Esophagus muscularis mucosa (tissue), 4 donors: ENCODE measurements around the gene WFDC8. TPM values are rescaled to one million over a fixed set of nuclear protein-coding genes. Genes with fewer than 3 reads are reported as not detected.

Experiments
- DNase-seq: peaks from one replicate; pipeline ENCODE4 v3.0.0-alpha.2; 2017; ENCODE audit errors: extremely low spot score
- H3K27ac ChIP-seq, 4 donors: fragments of 200-600 bp; sonication (generic); replicated peaks in 1 of 4; 1 replicate in 3 of 4; 2 replicates in 1 of 4; pipeline ENCODE4 v1.5.1; 2016 to 2019; ENCODE audit warnings: mild to moderate bottlenecking in 1 of 4
- H3K27me3 ChIP-seq, 4 donors: fragments of 200-600 bp; sonication (generic); one replicate each; pipeline versions ENCODE4 v1.5.1 to v1.6.0; 2016 to 2019
- H3K36me3 ChIP-seq, 4 donors: fragments of 200-600 bp; sonication (generic); one replicate each; pipeline ENCODE4 v1.5.1; 2016 to 2019
- H3K4me1 ChIP-seq, 4 donors: fragments of 200-600 bp; sonication (generic); one replicate each; pipeline ENCODE4 v1.5.1; 2016 to 2019
- H3K4me3 ChIP-seq, 4 donors: fragments of 200-600 bp; sonication (generic); 1 replicate in 2 of 4; 2 replicates in 2 of 4; pipeline ENCODE4 v1.5.1; 2016 to 2019; ENCODE audit warnings: mild to moderate bottlenecking in 4 of 4, moderate library complexity in 1 of 4
- H3K9me3 ChIP-seq, 4 donors: fragments of 200-600 bp; sonication (generic); 1 replicate in 3 of 4; 2 replicates in 1 of 4; pipeline ENCODE4 v1.5.1; 2016 to 2019
- CTCF ChIP-seq, 3 experiments: fragments of 200-600 bp in 2 of 3; fragments of 450-650 bp in 1 of 3; sonication (generic) in 2 of 3; IDR thresholded peaks; one replicate each; pipeline ENCODE4 v1.5.1; 2017 to 2019; ENCODE audit warnings: antibody characterized with exemption in 3 of 3, mild to moderate bottlenecking in 2 of 3, moderate library complexity in 1 of 3
- EP300 ChIP-seq: sonication (generic); formaldehyde crosslinking; IDR thresholded peaks from one replicate; pipeline ENCODE4 v1.6.1; 2017; ENCODE audit warnings: antibody characterized with exemption
- POLR2A ChIP-seq: fragments of 450-650 bp; IDR thresholded peaks from one replicate; pipeline ENCODE4 v1.6.1; 2017; ENCODE audit warnings: antibody characterized with exemption, moderate library complexity, mild to moderate bottlenecking, low read depth
- POLR2AphosphoS5 ChIP-seq, 2 donors: sonication (generic); formaldehyde crosslinking; IDR thresholded peaks; one replicate each; pipeline ENCODE4 v1.6.1; 2017; ENCODE audit warnings: antibody characterized with exemption in 2 of 2
- WGBS: methylation state at CpG from one replicate; pipeline ENCODE4 v1.1.5; 2018; 5-methylcytosine and 5-hydroxymethylcytosine counted together
- intact Hi-C: fragments of 100-400 bp; cut with DNase I; formaldehyde crosslinking; loops from one replicate; pipeline ENCODE4 v1.15.1; 2023
- total RNA-seq, 4 donors: library from RNA; depleted of rRNA; stranded (reverse); fragments of >200 nt; gene quantifications; one replicate each; pipeline versions ENCODE4 v1.1.0 to v1.2.1, GENCODE V29; 2016

The WFDC8 gene
- total RNA-seq, 4 donors from 2014 or later = not detected

- H3K27ac ChIP-seq = no peak overlapping the region
- no peak overlapping the region for H3K4me3 ChIP-seq
- H3K36me3 ChIP-seq = no peaks in the 10 kb centered on the region
- DNase-seq = no peak
- TF ChIP-seq POLR2AphosphoS5 (IDR thresholded peaks at IDR 0.05) (no peak), POLR2A (no peak), EP300 (no peak), CTCF (IDR thresholded peaks at IDR 0.05) (no peak)
- intact Hi-C loops = no loop called here
- peaks cover 0 to 10% (median 0%) of the 10 kb centered on the region in 4 donors for H3K27me3 ChIP-seq
- peaks cover 0 to 3% (median under 1%) of the 10 kb centered on the region in 4 donors for H3K9me3 ChIP-seq
- no peaks in the 10 kb centered on the region for H3K4me1 ChIP-seq
These were observed 33.2 kb upstream of the WFDC8 start for GRCh38 chr20:45612314-45612713.

- intact Hi-C loops = no loop called here
- Histone ChIP-seq H3K9me3 (peaks cover 0 to 12% (median 10%) of the 10 kb centered on the region in 4 donors), H3K27me3 (peaks cover 0 to 10% (median 0%) of the 10 kb centered on the region in 4 donors), H3K27ac (no peak overlapping the region), H3K4me3 (no peak overlapping the region), H3K36me3 (no peaks in the 10 kb centered on the region), H3K4me1 (no peaks in the 10 kb centered on the region)
- 55% methylated on average over 4 of the region's 4 CpGs for WGBS
- peak; percentile 74 for DNase-seq
- TF ChIP-seq CTCF (IDR thresholded peaks at IDR 0.05) (no peak), EP300 (no peak), POLR2A (no peak), POLR2AphosphoS5 (IDR thresholded peaks at IDR 0.05) (no peak)
These were observed 32.0 kb upstream of the WFDC8 start for GRCh38 chr20:45611054-45611453.

GRCh38 chr20:45607810-45608209 is 28.7 kb upstream of the WFDC8 start:
- TF ChIP-seq EP300 = no peak
- TF ChIP-seq POLR2AphosphoS5 (IDR thresholded peaks at IDR 0.05) = no peak
- TF ChIP-seq CTCF (IDR thresholded peaks at IDR 0.05) = no peak
- TF ChIP-seq POLR2A = no peak
- H3K4me3 ChIP-seq = no peak overlapping the region
- 93% methylated on average over 1 of the region's 1 CpG for WGBS
- peaks cover 0 to 10% (median 0%) of the 10 kb centered on the region in 4 donors for H3K27me3 ChIP-seq
- H3K36me3 ChIP-seq = no peaks in the 10 kb centered on the region
- intact Hi-C loops = no loop called here
- DNase-seq = peak; percentile 39
- H3K4me1 ChIP-seq = no peaks in the 10 kb centered on the region
- peaks cover 0 to 22% (median 18%) of the 10 kb centered on the region in 4 donors for H3K9me3 ChIP-seq
- H3K27ac ChIP-seq = no peak overlapping the region

- Histone ChIP-seq H3K4me1 (no peaks in the 10 kb centered on the region), H3K27ac (no peak overlapping the region), H3K36me3 (no peaks in the 10 kb centered on the region), H3K9me3 (peaks cover 0 to 7% (median 0%) of the 10 kb centered on the region in 4 donors), H3K27me3 (peaks cover 0 to 36% (median 0%) of the 10 kb centered on the region in 4 donors), H3K4me3 (no peak overlapping the region)
- intact Hi-C loops = no loop called here
- peak; percentile 42 for DNase-seq
- 0% methylated on average over 1 of the region's 1 CpG for WGBS
- no peak for TF ChIP-seq POLR2A
- no peak for TF ChIP-seq POLR2AphosphoS5 (IDR thresholded peaks at IDR 0.05)
- no peak for TF ChIP-seq CTCF (IDR thresholded peaks at IDR 0.05)
These were observed 16.2 kb upstream of the WFDC8 start for GRCh38 chr20:45595235-45595634.

GRCh38 chr20:45593498-45593897 is 14.4 kb upstream of the WFDC8 start:
- no peak for DNase-seq
- H3K4me3 ChIP-seq = no peak overlapping the region
- TF ChIP-seq EP300 = no peak
- no peak for TF ChIP-seq POLR2A
- TF ChIP-seq POLR2AphosphoS5 (IDR thresholded peaks at IDR 0.05) = no peak
- no peak for TF ChIP-seq CTCF (IDR thresholded peaks at IDR 0.05)
- peaks cover 0 to 27% (median 0%) of the 10 kb centered on the region in 4 donors for H3K27me3 ChIP-seq
- H3K36me3 ChIP-seq = no peaks in the 10 kb centered on the region
- intact Hi-C loops = no loop called here
- H3K27ac ChIP-seq = no peak overlapping the region
- 0% methylated on average over 1 of the region's 1 CpG for WGBS
- peaks cover 0 to 7% (median 0%) of the 10 kb centered on the region in 4 donors for H3K9me3 ChIP-seq
- H3K4me1 ChIP-seq = no peaks in the 10 kb centered on the region
